Inflammatory macrophage treated with lipopolysaccharide for 1 hour (primary cell): ENCODE results near the gene F2.

Source experiments
- DNase-seq, 2 donors: peaks; one replicate each; pipeline ENCODE4 v3.0.0-alpha.2; 2020 to 2022

F2 gene

DNA sequence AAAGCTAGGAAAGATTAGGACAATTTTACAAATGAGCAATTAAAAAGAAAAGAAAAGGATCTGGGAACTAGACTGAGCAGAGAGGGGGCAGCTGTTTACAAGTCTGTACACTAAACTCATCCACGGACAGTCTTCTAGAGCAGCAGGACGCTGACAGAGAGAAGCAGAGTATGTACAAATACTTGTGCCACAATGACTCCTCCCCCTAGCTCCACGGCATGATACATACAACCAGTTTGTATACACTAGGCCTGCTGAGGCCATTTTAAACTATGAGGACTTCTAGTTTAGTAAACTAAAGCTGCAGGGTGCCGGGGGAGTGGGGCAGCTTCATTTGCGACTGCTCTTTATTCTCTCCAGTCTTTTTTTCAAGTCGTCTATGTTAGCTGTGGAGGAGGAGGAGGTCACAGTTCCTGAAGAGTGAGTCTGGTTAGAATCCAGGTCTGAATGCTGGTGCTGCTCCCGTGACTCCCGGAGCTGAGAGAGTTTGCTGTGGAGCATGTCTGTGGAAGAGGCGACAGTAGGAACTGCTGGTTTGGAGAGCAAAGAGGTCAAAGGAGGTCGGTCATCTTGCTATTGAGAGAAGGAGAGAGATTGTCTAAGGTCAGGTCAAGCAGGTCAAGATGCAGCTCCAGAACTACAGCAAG, 24.8 kb downstream of the F2 start:
- DNase-seq = no peak

- DNase-seq = no peak
Measured at GRCh38 chr11:46745328-46745727, 26.3 kb downstream of the F2 start.

- no peak for DNase-seq
Measured at GRCh38 chr11:46745995-46746394, 27.0 kb downstream of the F2 start.

DNA sequence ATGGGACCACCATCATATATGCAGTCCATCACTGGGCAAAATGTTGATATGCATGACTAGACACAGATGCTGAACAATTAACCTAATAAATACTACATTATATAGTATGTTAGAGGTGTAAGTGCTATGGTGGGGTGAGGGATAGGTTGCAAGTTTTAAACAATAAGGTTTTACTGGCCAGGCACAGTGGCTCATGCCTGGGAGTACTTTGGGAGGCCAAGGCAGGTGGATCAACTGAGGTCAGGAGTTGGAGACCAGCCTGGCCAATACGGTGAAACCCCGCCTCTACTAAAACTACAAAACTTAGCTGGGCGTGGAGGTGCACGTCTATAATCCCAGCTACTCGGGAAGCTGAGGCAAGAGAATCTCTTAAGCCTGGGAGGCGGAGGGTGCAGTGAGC, 28.1 kb downstream of the F2 start:
- DNase-seq = no peak

DNA sequence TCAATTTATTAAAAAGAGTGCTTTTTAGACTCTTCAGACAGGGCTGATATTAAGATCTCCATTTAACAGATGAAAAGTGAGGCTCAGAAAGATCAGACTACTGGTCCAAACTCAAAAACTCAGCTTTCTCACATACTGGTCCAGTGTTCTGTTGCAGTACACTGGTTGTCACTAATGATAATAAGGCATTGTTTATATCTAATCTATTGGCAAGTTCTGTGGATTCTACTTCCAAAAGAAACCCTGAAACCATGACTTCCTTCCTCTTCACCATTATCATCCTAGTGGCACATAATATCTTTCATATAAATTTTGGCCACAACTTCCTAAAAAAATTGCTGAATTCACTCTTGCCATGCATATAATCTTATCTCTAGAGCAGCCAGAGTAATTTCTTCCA, 36.9 kb downstream of the F2 start:
- no peak for DNase-seq

DNA sequence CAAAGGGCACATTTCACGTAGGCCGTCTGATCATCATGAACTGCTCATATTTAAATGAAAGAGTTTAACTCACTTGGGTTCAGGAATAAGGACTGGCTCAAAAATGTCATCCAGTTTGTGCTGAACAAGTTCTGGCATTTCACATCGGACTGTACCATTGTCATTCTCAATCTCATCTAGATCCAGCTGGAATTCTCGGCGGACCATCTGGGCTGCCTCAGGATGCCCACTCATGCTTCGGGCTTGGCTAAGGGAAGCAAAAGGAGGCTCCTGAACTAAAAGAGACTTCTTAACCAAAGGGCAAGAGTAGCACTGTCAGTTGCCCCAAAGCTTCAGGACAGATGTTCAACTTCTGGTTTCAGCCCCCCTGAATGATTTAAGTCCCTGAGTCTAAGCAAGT, 40.2 kb downstream of the F2 start:
- DNase-seq = no peak

DNA sequence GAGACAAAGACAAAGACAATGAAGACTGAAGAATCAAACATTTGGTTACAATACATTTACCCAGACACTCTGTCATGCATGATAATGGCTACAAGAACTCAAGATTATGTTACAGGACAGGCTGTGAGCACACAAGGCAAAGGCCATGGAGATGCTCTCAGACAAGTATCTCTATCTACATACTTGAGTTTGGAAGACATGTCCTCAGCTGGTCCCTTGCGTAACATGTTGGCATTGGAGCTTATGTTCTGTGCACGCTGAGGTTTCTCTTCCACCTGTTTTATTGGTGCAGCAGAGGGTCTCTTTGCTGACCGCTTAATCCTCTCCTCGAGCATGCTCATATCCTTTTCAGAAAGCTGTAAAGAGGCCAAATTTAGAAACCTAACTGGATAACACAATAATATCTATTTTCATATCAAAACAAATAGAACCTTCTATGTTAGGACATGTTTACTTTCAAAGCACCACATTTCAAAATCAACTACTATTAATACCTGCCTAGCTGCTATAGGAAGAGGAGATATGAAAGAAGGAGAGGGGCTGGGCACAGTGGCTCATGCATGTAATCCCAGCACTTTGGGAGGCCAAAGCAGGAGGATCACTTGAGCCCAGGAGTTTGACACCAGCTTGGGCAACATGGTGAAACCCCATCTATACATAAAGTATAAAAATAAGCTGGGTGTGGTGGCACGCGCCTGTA, 41.6 kb downstream of the F2 start:
- no peak for DNase-seq

DNA sequence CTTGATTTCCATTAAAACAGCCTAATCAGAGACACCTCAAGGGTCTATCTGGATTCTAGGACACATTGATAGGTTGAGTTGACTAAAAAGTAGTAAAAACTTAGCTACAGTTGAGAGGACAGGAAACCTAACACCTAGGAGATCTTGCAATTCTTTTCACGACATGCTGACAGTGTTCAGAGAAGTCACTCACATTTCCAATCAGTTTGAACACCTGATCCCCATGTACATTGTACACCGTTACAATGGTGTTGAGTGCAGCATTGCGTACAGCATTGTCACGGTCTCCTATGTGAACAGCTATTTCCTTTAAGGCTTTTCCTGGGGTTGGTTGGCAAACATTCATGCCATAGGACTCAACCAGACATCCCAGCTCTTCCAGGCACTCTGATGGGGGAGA, 42.8 kb downstream of the F2 start:
- DNase-seq = no peak

DNA sequence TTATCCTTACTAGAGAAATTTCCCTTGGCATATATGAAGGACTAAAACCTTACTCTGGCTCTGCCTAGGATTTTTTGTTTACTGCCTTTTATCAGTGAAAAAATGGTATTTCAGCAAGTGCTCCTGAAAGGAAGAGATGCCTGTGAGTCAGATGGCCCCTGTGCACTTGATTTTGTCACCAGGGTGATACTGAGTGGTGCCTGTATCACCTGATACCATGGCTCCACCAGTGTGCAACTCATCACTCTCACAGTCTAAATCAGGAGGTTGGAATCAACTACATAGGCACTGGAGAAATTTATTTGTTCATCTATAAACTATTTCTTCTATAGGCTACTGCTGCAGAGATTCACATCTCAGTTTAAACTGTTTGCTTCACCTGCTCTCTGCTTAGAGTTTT, 43.2 kb downstream of the F2 start:
- no peak for DNase-seq

- no peak for DNase-seq
Measured at GRCh38 chr11:46766656-46767055, 47.6 kb downstream of the F2 start.

DNA sequence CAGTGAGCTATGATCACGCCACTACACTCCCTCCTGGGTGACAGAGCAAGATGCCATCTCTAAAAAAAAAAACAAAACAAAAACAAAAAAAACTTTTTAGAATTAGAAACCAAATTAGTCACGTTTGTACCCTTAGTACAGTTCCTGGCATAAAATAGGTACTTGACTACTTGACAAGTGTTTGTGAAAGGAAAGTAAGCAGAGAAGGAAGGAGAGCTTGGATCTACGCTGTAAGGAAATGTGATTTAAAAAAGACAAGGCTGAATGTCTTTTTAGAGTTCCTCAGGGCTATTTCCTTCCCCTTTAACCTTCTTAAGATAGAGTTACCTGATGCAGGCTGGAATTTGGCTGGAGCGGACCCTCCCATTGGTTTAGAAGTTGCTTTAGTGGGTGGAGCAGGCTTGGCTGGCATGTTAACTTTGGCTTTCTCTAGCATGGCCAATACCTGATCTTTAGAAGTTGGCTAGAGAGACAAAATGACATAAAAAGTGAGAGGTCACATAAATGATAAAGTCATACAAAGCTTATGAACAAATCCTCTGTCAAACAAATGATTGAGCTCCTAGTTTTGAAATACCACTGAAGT, 50.7 kb downstream of the F2 start:
- DNase-seq = no peak

DNA sequence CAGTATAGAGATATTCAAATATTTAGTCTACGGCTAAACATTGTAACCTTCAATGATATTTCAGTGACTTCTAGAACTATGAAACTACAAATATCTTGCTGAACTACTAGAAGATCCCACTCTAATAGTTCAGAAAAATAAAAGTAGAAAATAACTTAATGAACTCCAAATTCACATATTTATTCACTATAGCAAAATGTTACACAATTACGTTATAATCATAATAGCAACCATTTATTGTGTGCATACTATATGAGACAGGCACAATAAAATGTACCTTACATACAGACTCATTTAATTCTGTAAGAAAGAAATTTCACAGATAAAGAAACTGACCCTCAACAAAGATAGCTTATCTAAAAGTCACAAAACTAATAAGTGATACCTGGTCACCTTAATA, 57.9 kb downstream of the F2 start:
- no peak for DNase-seq

DNA sequence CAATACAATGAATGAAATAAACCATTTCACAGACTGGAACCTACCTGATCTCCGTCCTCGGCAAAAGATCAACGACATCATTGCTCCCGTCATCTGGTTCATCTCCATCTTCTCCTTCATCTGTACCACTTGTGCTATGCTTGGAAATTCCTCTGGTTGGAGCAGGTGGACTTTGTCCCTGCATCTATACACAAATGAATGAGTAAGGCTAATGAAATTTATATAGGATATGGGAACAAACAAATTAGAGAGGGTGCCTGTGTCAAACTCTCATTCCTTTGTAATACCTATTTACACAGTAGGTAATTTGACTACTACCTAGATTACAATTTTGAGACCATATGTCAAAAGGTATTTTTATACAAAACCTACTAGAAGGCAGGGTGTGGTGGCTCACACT, 59.4 kb downstream of the F2 start:
- no peak for DNase-seq
